Neutrophil (primary cell): Measurements from ENCODE around the gene MAP2K2.

Experiments
- H3K27ac ChIP-seq: fragments of 200-600 bp; sonication (generic); 2 replicates; pipeline ENCODE4 v1.5.1; 2016; ENCODE audit warnings: mild to moderate bottlenecking, moderate library complexity
- H3K27me3 ChIP-seq: fragments of 200-600 bp; sonication (generic); 2 replicates; pipeline ENCODE4 v1.6.0; 2016; ENCODE audit warnings: mild to moderate bottlenecking
- H3K36me3 ChIP-seq: fragments of 200-600 bp; sonication (generic); 2 replicates; pipeline ENCODE4 v1.5.1; 2017
- H3K4me1 ChIP-seq, 2 experiments: fragments of 200-600 bp in 1 of 2; sonication (generic) in 1 of 2; 1 replicate in 1 of 2; 2 replicates in 1 of 2; pipeline versions ENCODE4 v1.5.1 to v1.6.1; 2013 to 2016; ENCODE audit warnings: low read depth in 1 of 2, low read length in 1 of 2, mild to moderate bottlenecking in 1 of 2, moderate library complexity in 1 of 2; ENCODE audit not compliant: control insufficient read depth in 1 of 2, insufficient read depth in 1 of 2
- H3K4me3 ChIP-seq, 2 experiments: fragments of 200-600 bp in 1 of 2; sonication (generic) in 1 of 2; 1 replicate in 1 of 2; 2 replicates in 1 of 2; pipeline ENCODE4 v1.5.1; 2013 to 2016; ENCODE audit warnings: low read depth in 1 of 2, low read length in 1 of 2, mild to moderate bottlenecking in 1 of 2, moderate library complexity in 1 of 2
- H3K9me3 ChIP-seq: fragments of 200-600 bp; sonication (generic); 2 replicates; pipeline ENCODE4 v1.5.1; 2016
- TF ChIP-seq, protein P1 (sequence below): fragments of 200-600 bp; sonication (generic); IDR thresholded peaks from 2 replicates; pipeline ENCODE4 v1.5.1; 2016; ENCODE audit warnings: antibody characterized with exemption

MAP2K2 gene

DNA sequence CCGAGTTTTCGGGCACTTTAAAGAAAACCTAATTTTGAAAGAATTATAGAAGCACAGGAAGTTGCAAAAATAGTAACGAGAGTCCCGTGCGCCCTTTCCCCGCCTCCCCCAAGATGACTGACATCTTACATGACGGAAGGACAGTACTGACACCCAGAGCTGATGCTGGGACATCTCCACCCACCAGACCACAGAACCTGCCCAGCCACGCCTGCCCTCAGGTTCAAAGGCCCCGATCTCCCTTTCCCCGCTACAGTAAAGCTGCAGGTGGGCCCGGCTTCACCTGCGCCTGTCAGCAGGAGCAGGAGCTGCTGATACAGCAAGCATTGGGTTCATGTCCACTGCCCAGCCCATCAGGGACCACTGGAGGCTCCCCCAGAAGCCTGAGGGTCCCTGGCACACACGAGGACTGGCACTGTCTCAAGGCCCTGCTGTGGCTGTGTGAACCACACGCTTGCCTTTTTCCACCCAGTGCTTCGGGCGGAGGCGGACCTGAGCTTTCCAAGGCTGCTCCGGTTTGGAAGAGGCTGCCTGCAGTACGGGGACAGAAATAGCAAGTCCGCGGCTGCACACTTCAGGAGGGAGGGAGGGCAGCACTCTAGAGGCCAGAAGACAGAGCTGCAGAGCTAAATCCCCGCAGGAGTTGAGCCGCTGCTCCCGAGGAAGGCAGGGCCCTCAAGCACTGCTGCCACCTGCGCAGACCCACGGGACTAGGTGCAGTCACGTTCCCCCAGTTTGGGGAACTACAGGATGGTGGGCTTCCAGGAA, 8.7 kb downstream of the MAP2K2 start:
- TF ChIP-seq, protein P1, sequence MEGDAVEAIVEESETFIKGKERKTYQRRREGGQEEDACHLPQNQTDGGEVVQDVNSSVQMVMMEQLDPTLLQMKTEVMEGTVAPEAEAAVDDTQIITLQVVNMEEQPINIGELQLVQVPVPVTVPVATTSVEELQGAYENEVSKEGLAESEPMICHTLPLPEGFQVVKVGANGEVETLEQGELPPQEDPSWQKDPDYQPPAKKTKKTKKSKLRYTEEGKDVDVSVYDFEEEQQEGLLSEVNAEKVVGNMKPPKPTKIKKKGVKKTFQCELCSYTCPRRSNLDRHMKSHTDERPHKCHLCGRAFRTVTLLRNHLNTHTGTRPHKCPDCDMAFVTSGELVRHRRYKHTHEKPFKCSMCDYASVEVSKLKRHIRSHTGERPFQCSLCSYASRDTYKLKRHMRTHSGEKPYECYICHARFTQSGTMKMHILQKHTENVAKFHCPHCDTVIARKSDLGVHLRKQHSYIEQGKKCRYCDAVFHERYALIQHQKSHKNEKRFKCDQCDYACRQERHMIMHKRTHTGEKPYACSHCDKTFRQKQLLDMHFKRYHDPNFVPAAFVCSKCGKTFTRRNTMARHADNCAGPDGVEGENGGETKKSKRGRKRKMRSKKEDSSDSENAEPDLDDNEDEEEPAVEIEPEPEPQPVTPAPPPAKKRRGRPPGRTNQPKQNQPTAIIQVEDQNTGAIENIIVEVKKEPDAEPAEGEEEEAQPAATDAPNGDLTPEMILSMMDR, result no peak
- H3K27ac ChIP-seq, result peak overlapping the region; percentile 80
- peaks cover 20 to 31% of the 10 kb centered on the region in 2 experiments for H3K4me1 ChIP-seq
- H3K4me3 ChIP-seq, result peak overlapping the region; percentile 14 to 15
- H3K36me3 ChIP-seq, result peaks cover 82% of the 10 kb centered on the region
- no peaks in the 10 kb centered on the region for H3K27me3 ChIP-seq
- H3K9me3 ChIP-seq, result no peaks in the 10 kb centered on the region

GRCh38 chr19:4114181-4114580, 9.7 kb downstream of the MAP2K2 start:
- Histone ChIP-seq H3K36me3 (peaks cover 82% of the 10 kb centered on the region), H3K4me1 (peaks cover 29 to 38% of the 10 kb centered on the region in 2 experiments), H3K4me3 (no peak overlapping the region), H3K27ac (peak overlapping the region; percentile 80), H3K27me3 (no peaks in the 10 kb centered on the region), H3K9me3 (no peaks in the 10 kb centered on the region)
- TF ChIP-seq, protein P1, result no peak

DNA sequence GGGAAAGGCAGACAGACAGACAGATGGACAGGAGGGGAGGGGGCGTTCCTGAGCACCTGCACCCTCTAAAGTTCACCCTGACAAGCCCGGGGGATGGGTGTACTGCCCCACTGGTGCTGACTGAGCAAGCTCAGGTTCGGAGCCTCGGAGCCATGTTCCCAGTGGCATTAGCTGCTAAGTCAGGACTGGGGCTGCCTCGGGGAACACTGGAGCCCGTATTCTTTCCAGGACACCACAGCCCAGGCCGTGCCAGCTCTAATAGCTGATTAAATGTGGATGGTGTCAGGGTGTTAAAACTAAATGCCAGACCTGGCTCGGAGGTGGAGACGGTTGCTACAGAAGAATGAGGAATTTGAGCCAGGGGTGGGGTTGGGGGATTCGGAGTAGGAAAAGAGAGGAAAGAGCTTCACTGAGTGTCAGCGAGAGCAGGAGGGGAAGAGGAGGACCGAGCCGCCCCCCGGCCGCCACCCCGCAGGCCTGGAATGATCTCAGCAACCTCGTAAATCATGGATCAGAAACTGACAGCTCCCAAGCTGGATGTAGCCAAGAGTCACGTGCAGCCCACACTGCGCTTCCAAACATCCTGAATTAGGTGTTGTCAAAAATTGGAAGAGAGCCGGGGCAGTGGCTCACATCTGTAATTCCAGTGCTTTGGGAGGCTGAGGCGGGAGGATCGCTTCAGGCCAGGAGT, 10.4 kb downstream of the MAP2K2 start:
- Histone ChIP-seq H3K9me3 (no peaks in the 10 kb centered on the region), H3K27ac (no peak overlapping the region), H3K36me3 (peaks cover 88% of the 10 kb centered on the region), H3K4me1 (peaks cover 35 to 40% of the 10 kb centered on the region in 2 experiments), H3K4me3 (no peak overlapping the region), H3K27me3 (no peaks in the 10 kb centered on the region)
- TF ChIP-seq, protein P1, result no peak

- Histone ChIP-seq H3K27me3 (no peaks in the 10 kb centered on the region), H3K4me3 (no peak overlapping the region), H3K4me1 (peaks cover 42 to 50% of the 10 kb centered on the region in 2 experiments), H3K36me3 (peaks cover 94% of the 10 kb centered on the region), H3K9me3 (no peaks in the 10 kb centered on the region), H3K27ac (no peak overlapping the region)
- TF ChIP-seq, protein P1, result no peak
Observed at GRCh38 chr19:4112367-4112766, 11.6 kb downstream of the MAP2K2 start.

DNA sequence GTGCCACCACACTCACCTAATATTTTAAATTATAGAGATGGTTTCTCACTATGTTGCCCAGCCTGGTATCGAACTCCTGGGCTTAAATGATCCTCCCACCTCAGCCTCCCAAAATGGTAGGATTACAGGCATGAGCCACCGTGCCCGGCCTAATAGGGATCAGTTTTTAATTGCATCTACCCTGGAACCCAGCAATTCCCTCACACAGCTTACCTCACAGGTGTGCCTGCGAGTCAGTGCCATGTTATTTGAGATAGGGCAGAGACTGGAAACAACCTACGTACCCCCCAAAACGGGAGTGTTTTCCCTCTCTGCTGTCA, 14.3 kb downstream of the MAP2K2 start:
- no peaks in the 10 kb centered on the region for H3K27me3 ChIP-seq
- peak overlapping the region; percentile 78 for H3K27ac ChIP-seq
- H3K36me3 ChIP-seq, result peaks cover 94% of the 10 kb centered on the region
- H3K4me3 ChIP-seq, result peak overlapping the region; percentile 19 to 29
- no peaks in the 10 kb centered on the region for H3K9me3 ChIP-seq
- TF ChIP-seq, protein P1, result no peak
- peaks cover 28 to 36% of the 10 kb centered on the region in 2 experiments for H3K4me1 ChIP-seq
